ENCODE data around the gene DNAJA3.

Gene DNAJA3

GRCh38 chr16:4486126-4486893 lies 60.6 kb downstream of the DNAJA3 start:
- Histone ChIP-seq H3K9me3 (ENCODE audit: severe bottlenecking) (no peaks in the 10 kb centered on the region), H3K4me3 (ENCODE audit: low read depth, low read length) (no peak overlapping the region), H3K27me3 (ENCODE audit: insufficient read depth, low read depth, severe bottlenecking) (no peaks in the 10 kb centered on the region), H3K27ac (peak overlapping the region; percentile 40), H3K36me3 (peaks cover 69% of the 10 kb centered on the region)
- DNase-seq, result peak; percentile 55
- no peak for TF ChIP-seq CTCF (IDR thresholded peaks at IDR 0.05; ENCODE audit: low read depth, low read length)

- peaks cover 80% of the 10 kb centered on the region for H3K36me3 ChIP-seq
- no peaks in the 10 kb centered on the region for H3K27me3 ChIP-seq (ENCODE audit: insufficient read depth, low read depth, severe bottlenecking)
- no peak overlapping the region for H3K4me3 ChIP-seq (ENCODE audit: low read depth, low read length)
- no peak overlapping the region for H3K27ac ChIP-seq
- DNase-seq, result no peak
- H3K9me3 ChIP-seq (ENCODE audit: severe bottlenecking), result no peaks in the 10 kb centered on the region
- TF ChIP-seq CTCF (IDR thresholded peaks at IDR 0.05; ENCODE audit: low read depth, low read length), result no peak
These were observed 62.4 kb downstream of the DNAJA3 start for GRCh38 chr16:4487955-4488498.

GRCh38 chr16:4488499-4488967 lies 62.9 kb downstream of the DNAJA3 start:
- Histone ChIP-seq H3K36me3 (peaks cover 83% of the 10 kb centered on the region), H3K27ac (no peak overlapping the region), H3K9me3 (ENCODE audit: severe bottlenecking) (no peaks in the 10 kb centered on the region), H3K27me3 (ENCODE audit: insufficient read depth, low read depth, severe bottlenecking) (no peaks in the 10 kb centered on the region), H3K4me3 (ENCODE audit: low read depth, low read length) (no peak overlapping the region)
- TF ChIP-seq CTCF (IDR thresholded peaks at IDR 0.05; ENCODE audit: low read depth, low read length), result no peak
- DNase-seq, result no peak

- no peak for TF ChIP-seq CTCF (IDR thresholded peaks at IDR 0.05; ENCODE audit: low read depth, low read length)
These were observed 63.4 kb downstream of the DNAJA3 start for GRCh38 chr16:4489030-4489429.

GRCh38 chr16:4491898-4492297 lies 66.2 kb downstream of the DNAJA3 start:
- no peaks in the 10 kb centered on the region for H3K27me3 ChIP-seq (ENCODE audit: insufficient read depth, low read depth, severe bottlenecking)
- H3K27ac ChIP-seq, result no peak overlapping the region
- no peak overlapping the region for H3K4me3 ChIP-seq (ENCODE audit: low read depth, low read length)
- no peaks in the 10 kb centered on the region for H3K9me3 ChIP-seq (ENCODE audit: severe bottlenecking)
- TF ChIP-seq CTCF (IDR thresholded peaks at IDR 0.05; ENCODE audit: low read depth, low read length), result no peak
- peaks cover 55% of the 10 kb centered on the region for H3K36me3 ChIP-seq
- DNase-seq, result no peak

More at GRCh38 chr16:4489030-4489429, 63.4 kb downstream of the DNAJA3 start:
- Histone ChIP-seq H3K27me3 (ENCODE audit: insufficient read depth, low read depth, severe bottlenecking) (no peaks in the 10 kb centered on the region), H3K27ac (no peak overlapping the region), H3K4me3 (ENCODE audit: low read depth, low read length) (no peak overlapping the region), H3K9me3 (ENCODE audit: severe bottlenecking) (no peaks in the 10 kb centered on the region), H3K36me3 (peaks cover 78% of the 10 kb centered on the region)
- DNase-seq, result no peak

All from WERI-Rb-1 (cell line).